Activated T-cell treated with anti-CD3 and anti-CD28 coated beads for 4 hours (primary cell): ENCODE data around the gene ARRB1.

ENCODE experiments used
- DNase-seq: peaks from one replicate; pipeline ENCODE4 v3.0.0-alpha.2; 2020

Gene ARRB1

DNA sequence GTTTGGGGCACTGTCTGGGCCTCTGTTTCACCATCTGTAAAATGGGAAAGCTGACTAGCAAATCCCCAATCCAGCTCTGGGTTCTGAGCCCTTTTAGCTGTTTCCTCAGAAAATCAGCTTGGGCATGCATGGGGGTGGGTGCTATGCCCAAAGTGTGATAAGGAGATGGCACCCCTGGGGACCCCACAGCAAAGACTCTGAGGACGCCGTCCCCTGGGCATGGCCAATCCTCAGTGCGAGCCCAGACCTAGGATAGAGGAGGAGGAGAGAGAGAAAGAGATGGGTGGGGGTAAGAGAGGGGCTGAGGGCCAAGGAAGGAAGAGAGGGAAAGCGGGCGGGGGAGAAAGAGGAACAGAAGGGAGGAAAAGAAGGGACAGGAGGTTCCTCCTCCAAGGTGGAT is 79.1 kb downstream of the ARRB1 start:
- no peak for DNase-seq

DNA sequence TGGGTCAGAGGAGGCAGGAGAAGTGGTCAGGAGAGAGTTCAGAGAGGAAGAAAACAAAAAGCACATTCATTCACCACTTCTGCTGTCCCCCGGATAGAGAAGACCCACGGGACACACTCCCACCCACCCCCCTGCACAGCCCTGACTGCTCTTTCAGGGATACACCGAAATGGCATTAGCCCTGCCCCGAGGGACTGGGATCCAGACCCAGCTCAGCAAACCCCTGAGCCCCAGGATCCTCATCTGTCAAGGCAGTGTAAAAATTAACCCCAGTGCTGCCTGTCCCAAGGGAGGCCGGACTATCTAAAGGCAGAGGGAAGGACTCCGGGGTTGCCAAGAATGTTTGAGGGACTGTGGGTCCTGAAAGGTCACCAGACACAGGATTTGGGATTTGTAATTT is 79.7 kb downstream of the ARRB1 start:
- DNase-seq: no peak

DNA sequence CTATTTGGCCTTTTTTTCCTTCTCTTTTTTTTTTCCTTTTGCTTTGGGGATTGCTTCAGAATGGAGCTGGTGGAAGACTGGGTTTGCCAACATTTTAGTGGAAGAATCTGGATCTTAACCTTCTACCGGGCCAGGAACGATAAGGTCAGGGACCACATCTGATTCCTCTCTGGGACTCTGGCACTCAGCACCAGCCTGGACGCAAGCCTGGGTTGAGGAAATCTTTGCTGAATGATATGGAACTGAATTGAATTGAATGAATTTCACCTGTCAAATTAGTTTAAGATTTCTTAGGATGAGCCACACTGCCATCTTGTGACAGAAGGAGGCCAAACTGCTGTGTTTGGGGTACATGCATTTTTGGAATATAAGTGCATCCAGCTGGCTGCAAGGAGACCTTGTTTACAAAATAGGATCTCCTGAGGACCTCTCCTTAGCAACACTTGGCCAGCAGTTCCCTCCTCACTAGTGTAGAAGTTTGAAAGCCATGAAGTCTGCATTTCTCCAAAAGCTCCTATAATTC is 80.5 kb downstream of the ARRB1 start:
- no peak for DNase-seq

DNA sequence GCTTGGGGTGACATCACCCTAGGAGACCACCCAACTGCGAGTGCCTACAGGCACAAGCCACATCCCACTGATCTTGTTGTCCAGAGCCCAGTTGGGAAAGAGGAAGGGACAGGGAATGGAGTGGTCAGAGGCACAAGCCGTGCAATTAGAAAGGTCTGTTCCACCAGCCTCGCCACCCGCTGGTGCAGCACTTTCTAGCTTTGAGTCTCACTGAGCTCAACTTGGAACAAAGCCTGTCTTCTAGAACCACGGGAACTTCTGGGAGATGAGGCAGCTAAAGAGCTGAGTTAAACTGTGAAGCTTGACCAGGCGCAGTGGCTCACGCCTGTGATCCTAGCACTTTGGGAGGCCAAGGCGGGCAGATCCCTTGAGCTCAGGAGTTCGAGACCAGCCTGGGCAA is 81.6 kb downstream of the ARRB1 start:
- DNase-seq: no peak

DNA sequence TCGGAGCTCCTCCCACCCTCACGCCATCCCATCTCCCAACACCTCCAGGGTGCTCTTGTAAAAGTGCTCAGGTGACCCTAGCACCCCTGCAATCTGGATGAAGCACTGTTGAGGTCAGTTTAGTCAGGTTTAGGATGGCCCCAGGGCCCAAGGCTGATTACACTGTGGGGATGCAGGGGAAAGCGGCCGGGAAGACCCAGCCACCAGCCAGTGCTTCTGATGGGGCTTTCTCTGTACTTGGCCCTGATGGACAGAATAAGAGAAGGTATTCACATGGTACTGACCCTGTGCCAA is 82.1 kb downstream of the ARRB1 start:
- DNase-seq: no peak

DNA sequence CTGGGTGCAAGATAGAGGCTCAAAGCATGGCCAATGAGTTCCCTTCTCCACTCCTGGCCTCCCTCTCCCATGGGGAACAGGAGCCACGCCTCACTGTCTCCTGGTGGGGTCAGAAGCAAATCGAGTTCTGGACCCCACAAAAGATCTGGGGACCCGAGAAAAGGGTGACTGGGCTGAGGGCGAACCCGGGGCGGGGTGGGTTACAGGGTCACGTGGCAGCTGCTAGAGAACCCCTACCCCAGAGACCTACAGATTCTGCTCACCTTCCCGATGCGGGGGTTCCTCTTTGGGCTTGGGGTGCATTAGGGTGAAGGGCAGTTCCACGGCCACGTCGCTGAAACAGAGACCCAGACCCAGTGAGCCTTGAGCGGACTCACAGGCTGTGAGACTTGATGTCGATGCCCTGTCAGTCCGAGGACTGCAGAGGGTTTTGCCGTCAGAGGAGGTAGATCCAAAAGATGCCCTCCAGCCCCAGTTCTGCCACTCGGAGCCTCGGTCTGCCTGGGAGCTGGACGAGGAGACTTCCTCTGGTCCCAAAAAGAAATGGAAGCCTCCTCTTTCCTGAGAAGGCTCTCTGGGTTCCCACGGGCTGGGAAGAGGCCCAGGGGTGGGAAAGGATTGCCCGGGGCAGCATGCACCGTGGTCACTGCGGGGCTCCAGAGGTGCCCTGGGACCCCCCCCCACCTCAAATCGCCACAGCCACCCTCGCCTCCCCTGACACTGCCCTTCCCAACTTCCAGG is 82.7 kb downstream of the ARRB1 start:
- DNase-seq: no peak

DNA sequence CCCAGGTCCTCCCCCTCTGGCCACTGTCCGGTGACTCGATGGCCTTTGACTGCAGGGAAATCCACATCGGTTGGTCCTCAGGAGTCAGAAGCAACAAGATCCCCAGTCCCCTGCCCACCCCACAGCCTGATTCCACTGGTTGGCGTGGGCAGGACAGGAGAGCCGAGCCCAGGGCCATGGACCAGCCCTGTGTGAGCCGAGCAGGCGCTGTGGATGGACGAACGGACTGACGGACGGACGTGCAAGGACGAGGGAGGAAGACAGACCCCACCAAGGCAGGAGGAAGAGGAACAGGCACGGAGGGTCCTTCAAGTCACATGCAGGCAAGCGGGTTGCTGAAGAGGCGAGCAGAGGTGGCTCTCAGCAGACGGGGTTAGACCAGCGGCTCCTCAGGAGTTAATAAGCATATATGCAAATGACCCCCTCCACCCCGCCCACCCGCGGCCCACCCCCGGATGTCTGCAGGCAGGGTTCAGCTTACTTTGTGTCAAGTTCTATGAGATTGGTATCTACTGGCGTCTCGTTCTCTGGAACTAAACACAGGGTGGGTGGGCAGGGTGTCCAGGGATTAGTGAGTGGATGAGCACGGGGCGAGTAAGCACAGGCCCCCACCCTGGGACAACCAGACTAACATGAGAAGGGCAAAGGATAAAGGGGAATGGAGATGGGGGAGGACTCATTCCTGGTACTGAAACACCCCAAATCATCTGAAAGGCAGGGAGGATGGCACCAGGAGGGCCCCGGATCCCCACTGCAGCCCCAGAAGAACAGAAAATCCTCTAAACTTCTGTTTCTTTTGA is 84.1 kb downstream of the ARRB1 start:
- DNase-seq: no peak

DNA sequence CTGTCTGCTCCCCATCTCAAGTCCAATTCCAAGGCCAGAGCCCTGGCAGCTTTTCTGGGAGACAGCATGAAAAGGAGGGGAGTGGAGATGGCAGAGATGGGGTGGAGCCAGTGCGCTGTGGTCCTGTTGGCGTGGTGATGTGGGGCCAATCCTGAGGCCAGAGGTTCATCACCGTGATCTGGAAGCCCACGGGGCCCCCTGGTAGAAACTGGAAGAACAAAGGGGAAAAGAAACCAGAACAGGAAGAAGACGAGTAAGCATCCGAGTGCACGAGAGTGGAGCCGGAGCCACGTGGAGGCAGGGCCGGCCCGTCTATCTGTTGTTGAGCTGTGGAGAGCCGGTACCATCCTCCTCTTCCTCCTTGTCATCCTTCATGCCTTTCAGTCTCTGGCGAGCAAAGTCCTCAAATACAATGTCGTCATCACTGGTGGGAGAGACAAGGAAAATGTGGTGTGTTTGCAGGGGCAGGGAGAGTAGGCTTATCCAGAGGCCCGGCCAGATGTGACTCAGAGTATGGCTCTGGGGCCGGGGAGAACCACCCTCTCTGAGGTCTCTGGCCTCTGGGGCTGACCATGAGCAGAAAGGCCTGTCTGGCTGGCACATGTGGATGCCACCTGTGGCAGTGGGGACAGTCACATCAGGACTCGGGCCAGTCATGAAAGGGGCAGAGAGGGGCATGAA is 85.5 kb downstream of the ARRB1 start:
- no peak for DNase-seq

DNA sequence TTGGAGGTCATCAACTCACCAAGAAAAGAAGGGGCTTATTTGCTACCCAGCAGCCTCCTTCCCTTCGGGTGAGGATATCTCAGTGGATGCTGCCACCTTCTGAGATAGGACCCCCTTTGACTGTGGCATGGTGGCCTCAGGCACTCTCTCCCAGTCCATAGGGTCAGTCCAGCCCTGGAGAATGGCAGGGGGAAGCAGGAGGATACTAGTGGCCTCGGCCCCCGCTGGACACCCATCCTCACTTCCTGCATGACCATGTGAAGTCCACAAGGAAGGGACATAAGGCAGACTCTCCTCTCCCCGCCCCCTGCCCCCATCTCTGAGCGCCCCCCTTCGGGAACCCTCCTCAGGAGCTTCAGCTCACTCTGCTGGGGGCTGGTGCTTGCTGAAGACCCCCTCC is 86.5 kb downstream of the ARRB1 start:
- no peak for DNase-seq

DNA sequence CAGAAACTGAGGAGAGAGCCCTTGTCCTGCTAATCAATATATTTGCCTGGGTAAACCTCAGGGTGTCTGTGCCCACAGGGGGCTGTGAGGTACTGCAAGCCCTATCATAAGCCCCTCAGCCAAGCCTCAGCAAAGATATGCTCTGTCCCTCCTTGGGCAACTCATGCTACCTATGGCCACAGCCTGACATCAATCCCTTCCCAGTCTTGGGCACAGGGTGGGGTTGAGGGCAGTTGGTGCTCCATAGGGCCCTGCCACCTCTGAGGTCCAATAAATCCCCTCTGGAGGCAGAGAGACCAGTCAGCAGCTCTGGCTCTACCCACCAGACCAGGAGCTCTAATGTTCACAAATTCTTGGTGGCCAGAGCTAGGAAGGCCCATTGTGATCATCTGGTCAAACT is 87.1 kb downstream of the ARRB1 start:
- DNase-seq: no peak

DNA sequence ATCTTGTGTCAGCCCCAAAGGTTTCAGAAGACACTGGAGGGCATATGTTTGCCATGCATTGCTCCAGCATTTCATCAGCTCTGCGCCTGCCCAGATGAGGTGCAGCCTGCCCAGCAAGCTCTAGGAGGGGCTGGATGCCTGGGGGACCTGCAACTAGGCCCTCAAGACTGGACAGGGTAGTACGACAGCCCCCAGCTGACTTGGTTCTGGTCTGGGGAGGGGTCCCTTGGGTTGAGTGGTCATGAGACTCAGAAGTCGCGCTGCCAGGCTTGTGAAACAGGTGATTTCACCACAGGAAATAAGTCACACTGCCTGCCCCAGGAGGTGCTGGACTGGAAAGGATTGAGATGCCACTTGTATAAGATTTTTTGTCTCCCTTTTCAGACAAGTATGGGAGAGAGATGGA is 87.5 kb downstream of the ARRB1 start:
- no peak for DNase-seq

DNA sequence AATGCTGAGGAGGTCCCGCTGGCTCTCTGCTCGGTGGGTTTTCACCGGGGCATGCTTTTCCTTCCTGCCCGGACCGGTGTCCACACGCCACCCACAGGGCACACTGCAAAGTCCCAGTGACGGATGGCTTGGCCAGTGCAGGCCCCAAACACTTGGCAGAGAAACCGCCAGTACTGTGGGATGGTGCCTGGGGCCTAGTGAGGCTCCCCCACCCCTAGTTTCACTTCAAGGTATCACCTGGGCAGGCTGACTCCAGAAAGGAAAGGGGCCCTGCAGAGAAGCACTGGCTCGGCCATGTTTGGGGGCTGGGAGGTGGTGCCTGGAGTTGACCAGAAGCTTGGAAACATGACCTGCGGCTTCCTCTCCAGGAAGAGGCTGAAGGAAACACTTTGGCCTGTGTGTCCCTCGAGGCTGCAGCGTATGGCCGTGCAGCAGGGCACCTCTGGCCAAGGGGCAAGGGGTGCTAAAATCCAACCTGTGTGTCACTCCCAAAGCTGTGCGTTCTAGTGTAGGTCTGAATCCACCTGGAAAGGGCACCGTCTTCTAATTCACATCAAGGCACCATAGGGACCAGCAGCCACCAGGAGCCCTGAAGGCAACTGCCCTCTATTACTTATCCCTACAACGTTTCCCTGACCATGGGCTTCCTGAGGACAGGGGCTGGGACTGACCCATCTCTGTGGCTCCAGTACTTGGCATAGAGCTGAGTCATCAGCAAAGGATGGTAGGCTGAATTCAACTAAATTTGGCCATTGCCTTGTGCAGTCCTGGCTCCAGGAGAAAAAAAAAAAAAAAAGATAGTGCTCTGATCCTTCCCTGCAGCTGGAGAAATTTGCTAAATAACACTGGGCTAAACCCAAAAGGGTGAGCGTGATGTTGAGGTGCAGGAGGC is 88.3 kb downstream of the ARRB1 start:
- no peak for DNase-seq

DNA sequence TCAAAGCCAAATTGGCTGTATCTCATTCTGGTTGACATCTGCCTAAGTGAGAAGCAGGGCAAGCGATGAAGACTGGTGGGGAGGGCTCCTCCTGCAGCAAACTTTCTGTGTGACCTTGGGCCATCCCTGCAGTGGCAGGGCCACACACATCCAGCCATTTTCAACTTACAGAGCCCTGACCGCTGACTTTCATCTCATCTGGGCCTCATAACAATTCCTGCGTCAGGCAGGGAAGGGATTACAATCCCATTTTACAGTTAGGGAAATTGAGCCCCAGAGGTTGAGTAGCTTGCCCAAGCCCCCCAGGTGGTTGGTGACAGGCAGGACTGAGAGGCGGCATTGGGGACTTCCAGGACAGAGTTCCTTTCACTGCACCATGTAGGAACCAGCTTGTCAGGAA is 89.0 kb downstream of the ARRB1 start:
- no peak for DNase-seq

DNA sequence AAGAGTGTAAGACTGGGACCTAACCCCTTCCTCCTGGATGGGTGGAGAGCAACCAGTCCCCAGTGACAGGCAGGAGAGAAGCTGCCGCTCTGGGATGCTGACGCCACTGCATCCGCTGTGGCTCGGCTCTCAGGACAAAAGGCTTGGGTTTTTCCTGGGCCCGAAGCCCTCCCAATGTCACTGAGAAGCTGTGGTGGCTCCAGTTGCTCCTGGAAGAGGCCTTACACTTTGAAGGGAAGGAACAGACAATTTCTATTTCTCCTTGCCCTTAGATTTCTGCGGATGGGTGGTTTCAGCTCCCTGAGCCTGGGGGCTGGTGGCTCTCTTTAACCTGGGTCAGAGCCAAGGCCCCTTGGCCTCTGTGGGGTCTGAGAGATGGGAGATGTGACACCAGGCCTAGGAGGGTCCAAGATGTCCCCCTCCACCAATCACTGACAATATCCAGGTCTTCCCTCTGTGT is 89.5 kb downstream of the ARRB1 start:
- no peak for DNase-seq

DNA sequence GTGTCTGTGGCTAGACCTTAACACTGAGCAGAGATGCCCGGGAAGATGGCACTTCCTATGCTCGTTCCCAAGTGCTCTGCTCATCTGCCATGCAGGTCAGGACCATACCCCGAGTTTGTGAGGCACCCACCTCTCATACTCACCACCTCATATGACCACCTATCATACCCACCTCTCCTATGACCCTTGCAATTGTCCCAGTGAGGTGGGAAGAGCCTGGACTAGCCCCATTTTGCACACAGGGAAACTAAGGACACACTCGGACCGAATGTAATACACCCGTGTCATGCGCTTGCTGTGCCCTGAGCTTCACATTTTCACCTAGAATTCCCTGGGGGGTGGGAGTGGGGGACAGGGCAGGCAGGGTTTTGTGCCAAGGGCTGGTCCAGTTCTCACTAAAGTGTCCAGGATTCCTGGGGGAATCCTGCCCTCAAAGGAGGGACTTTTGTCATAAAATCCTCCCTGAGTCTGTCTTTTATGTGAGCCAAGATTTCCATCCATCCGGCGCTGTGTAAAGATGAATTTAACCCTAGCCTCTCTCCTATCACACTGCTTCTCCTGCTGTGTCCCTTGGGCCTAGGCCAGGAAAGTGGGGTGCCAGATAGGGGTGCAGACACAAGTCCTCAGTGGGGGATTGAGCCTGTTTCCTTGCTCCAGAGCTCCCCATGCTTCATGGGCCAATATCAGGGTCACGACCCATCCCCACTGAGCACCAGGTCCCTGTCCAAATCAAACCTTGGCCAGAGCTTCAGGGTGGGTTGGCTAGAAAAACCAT is 90.9 kb downstream of the ARRB1 start:
- no peak for DNase-seq

DNA sequence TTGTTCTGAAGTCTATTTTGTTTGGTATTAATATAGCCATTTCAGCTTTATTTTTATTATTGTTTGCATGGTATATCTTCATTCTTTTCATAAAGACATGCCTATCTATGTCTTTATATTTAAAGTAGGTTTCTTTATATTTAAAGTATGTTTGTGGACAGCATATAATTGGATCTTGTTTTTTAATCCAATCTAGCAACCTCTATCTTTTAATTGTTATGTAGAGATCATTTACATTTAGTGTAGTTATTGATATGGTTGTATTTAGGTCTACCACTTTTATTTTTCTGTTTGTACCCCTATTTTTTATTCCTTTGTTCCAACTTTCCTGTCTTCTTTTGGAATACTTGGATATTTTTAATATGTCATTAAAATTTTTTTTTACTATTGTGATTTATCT is 97.1 kb downstream of the ARRB1 start:
- DNase-seq: no peak

DNA sequence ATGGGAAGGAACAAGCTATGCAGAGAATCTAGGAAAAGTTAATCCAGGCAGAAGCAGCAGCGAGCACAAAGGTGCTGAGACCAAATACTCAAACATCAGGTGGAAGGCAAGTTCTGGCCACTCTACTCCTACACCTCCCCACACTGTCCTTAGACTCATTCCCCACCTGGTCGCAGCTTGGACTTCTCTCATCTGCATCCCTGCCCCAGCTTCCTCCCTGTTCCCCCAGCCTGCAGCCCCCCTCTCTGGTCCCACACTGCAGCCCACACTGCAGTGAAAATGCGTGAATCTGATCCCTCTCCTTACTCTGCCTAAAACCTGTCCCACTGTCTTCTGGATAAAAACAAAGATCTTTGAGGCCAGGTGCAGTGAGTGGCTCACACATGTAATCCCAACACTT is 101.8 kb downstream of the ARRB1 start:
- DNase-seq: no peak

DNA sequence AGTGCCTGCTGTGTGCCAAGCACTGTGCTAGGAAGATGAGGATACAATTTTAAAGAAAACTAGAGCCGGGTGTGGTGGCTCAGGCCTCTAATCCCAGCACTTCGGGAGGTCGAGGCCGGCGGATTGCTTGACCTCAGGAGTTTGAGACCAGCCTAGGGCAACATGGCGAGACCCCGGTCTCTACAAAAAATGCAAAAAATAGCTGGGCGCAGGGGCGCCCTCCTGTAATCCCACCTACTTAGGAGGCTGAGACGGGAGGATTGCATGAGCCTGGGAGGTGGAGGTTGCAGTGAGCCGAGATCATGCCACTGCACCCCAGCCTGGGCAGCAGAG is 102.6 kb downstream of the ARRB1 start:
- no peak for DNase-seq

DNA sequence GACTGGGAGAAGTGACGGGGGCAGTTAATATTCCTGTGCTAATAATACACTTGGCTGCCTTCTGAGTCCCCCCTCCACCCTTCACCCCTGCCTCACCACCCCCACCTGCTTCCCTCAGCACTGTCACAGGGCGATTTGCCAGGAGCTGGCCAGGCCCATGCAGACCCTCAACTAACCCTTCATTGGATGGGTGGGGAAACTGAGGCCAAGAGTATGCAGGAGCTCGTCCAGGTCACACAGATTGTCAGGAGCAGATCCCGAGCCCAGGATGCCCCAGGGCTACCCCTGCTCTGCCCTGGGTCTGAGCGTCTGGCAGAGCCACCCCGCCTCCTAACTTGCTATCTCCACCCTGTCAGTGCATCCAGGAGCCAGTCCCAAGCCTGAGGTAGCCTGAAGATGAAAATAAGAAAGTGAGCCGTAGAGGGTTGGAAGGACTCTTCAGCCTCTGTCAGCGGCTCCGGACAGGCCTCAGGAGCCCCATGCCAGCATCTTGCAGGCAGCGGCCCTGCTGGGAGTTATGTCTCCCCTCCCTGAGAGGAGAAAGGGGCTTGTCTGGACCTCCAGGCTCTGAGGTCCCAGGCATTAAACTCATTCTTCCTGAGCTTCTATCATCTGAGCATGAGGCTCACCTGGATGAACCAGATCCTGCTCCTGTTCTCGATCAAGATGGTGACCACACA is 104.7 kb downstream of the ARRB1 start:
- DNase-seq: no peak

DNA sequence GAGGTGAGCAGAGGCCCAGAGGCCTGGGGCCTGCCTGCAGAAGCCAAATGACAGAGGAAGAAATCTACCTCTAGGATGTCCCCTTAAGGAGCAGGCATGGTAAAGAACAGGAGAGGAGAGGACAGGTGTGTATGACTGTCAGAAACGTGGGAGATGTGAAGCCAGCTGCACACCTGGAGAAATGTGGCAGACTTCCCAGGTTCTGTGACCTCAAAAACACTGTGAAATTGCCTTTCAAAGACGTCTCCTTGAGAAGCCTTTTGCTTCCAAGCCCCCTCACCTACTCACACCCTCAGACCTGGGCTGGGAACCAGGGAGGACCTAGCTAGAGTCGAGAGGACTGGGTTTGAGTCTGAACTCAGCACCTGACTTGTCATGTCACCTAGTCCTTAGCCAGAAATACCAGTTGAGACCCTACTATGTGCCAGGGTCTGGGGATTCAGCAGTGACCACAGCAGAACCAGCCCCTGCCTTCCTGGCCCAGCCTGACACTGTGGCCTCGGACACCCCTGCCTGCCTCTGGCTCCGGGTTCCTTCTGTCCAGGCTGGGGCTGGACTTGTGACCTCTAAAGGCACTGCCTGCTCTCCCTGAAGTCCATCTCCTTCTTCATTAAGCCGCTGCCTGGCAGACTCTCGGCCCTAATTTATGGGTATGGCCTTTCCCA is 105.3 kb downstream of the ARRB1 start:
- DNase-seq: no peak
